IMR-90 (cell line): ENCODE data around the gene SERPINA4. TPM values are rescaled to one million over a fixed set of nuclear protein-coding genes. Genes with fewer than 3 reads are reported as not detected.

Experiments used
- ATAC-seq: fragments of 200-7000 bp; cut with Tn5 transposase; 2 replicates; pipeline ENCODE4 v1.9.1; 2020; ENCODE audit warnings: low read depth, mild to moderate bottlenecking, moderate library complexity
- BruUV-seq: library from RNA; stranded (reverse); fragments of 400-500 nt; replicated peaks from 2 replicates; lab custom pipeline; 2021; lab: Mats Ljungman, UMichigan
- CTCF ChIA-PET: fragments of 300-600 bp; formaldehyde crosslinking; extraction: SDS; loops from one replicate; lab custom pipeline; 2021; ENCODE audit warnings: antibody characterized with exemption; lab: Yijun Ruan, JAX
- POLR2A ChIA-PET: fragments of 300-600 bp; sonication (Branson Sonifier 250); formaldehyde crosslinking; loops from one replicate; lab custom pipeline; 2022; ENCODE audit warnings: antibody characterized with exemption; ENCODE audit not compliant: unreplicated experiment; lab: Charles Lee
- DNase-seq: peaks from one replicate; pipeline ENCODE4 v3.0.0; 2013
- H2AFZ ChIP-seq: replicated peaks from 2 replicates; pipeline ENCODE3; 2013; ENCODE audit warnings: low read length, mild to moderate bottlenecking; ENCODE audit not compliant: poor library complexity
- H2AK5ac ChIP-seq: 2 replicates; pipeline ENCODE4 v1.6.1; 2013; ENCODE audit warnings: low read depth, low read length, inconsistent platforms
- H2AK9ac ChIP-seq: replicated peaks from 2 replicates; pipeline ENCODE3; 2013; ENCODE audit warnings: mild to moderate bottlenecking, low read depth, low read length, moderate library complexity; ENCODE audit not compliant: poor library complexity
- H2BK120ac ChIP-seq: 2 replicates; pipeline ENCODE4 v1.6.1; 2013; ENCODE audit warnings: low read depth, low read length, inconsistent platforms
- H2BK15ac ChIP-seq: 3 replicates; pipeline ENCODE4 v1.6.1; 2013; ENCODE audit warnings: low read depth, low read length, inconsistent platforms
- H2BK20ac ChIP-seq: 2 replicates; pipeline ENCODE4 v1.6.1; 2013; ENCODE audit warnings: low read depth, mild to moderate bottlenecking, inconsistent platforms, low read length, moderate library complexity
- H2BK5ac ChIP-seq: 2 replicates; pipeline ENCODE4 v1.6.1; 2013; ENCODE audit warnings: mild to moderate bottlenecking, low read depth, low read length, inconsistent platforms; ENCODE audit not compliant: poor library complexity, severe bottlenecking
- H3K14ac ChIP-seq: replicated peaks from 2 replicates; pipeline ENCODE4 v1.6.1; 2013; ENCODE audit warnings: low read depth, low read length, inconsistent platforms
- H3K18ac ChIP-seq: 2 replicates; pipeline ENCODE4 v1.6.1; 2013; ENCODE audit warnings: low read depth, low read length, control low read depth
- H3K23ac ChIP-seq: 2 replicates; pipeline ENCODE4 v1.6.1; 2013; ENCODE audit warnings: low read depth, low read length, inconsistent platforms
- H3K27ac ChIP-seq: 2 replicates; pipeline ENCODE4 v1.5.1; 2013; ENCODE audit warnings: mild to moderate bottlenecking, control low read depth, low read length; ENCODE audit not compliant: insufficient read depth
- H3K27me3 ChIP-seq: 2 replicates; pipeline ENCODE4 v1.6.1; 2013; ENCODE audit warnings: low read length; ENCODE audit not compliant: control insufficient read depth, insufficient read depth
- H3K36me3 ChIP-seq: 2 replicates; pipeline ENCODE4 v1.6.1; 2013; ENCODE audit warnings: low read length, mixed read lengths; ENCODE audit not compliant: control insufficient read depth, insufficient read depth
- H3K4ac ChIP-seq: 2 replicates; pipeline ENCODE4 v1.6.1; 2013; ENCODE audit warnings: low read depth, low read length, inconsistent platforms
- H3K4me1 ChIP-seq: 2 replicates; pipeline ENCODE4 v1.6.1; 2013; ENCODE audit warnings: low read length, mixed read lengths; ENCODE audit not compliant: control insufficient read depth, insufficient read depth
- H3K4me2 ChIP-seq: 2 replicates; pipeline ENCODE4 v1.6.1; 2013; ENCODE audit warnings: low read depth, mild to moderate bottlenecking, control low read depth, low read length, moderate library complexity
- H3K4me3 ChIP-seq: 2 replicates; pipeline ENCODE4 v1.5.1; 2013; ENCODE audit warnings: low read depth, mild to moderate bottlenecking, control low read depth, low read length, moderate library complexity; ENCODE audit not compliant: insufficient read depth
- H3K56ac ChIP-seq: 2 replicates; pipeline ENCODE4 v1.6.1; 2013; ENCODE audit warnings: low read length, inconsistent platforms; ENCODE audit not compliant: insufficient read depth; ENCODE audit errors: extremely low read depth
- H3K79me1 ChIP-seq, 2 experiments: 2 replicates each; pipeline ENCODE4 v1.6.1; 2013; ENCODE audit warnings: low read length in 2 of 2, inconsistent platforms in 1 of 2, low read depth in 1 of 2
- H3K9ac ChIP-seq: 2 replicates; pipeline ENCODE4 v1.6.1; 2013; ENCODE audit warnings: low read depth, low read length, control low read depth
- H3K9me1 ChIP-seq: 2 replicates; pipeline ENCODE4 v1.6.1; 2013; ENCODE audit warnings: low read length, inconsistent platforms; ENCODE audit not compliant: insufficient read depth
- H3K9me3 ChIP-seq: 2 replicates; pipeline ENCODE4 v1.6.1; 2013; ENCODE audit warnings: low read length; ENCODE audit not compliant: control insufficient read depth, insufficient read depth
- H4K20me1 ChIP-seq: 2 replicates; pipeline ENCODE4 v1.6.1; 2013; ENCODE audit warnings: low read length, inconsistent platforms; ENCODE audit not compliant: insufficient read depth
- H4K5ac ChIP-seq: 2 replicates; pipeline ENCODE4 v1.6.1; 2013; ENCODE audit warnings: mild to moderate bottlenecking, low read depth, low read length, control low read depth
- H4K8ac ChIP-seq, 2 experiments: 2 replicates each; pipeline ENCODE4 v1.6.1; 2013; ENCODE audit warnings: low read depth in 2 of 2, low read length in 2 of 2, control low read depth in 1 of 2, inconsistent platforms in 1 of 2
- H4K91ac ChIP-seq: 2 replicates; pipeline ENCODE4 v1.6.1; 2013; ENCODE audit warnings: low read depth, low read length, inconsistent platforms; ENCODE audit not compliant: insufficient read depth
- BHLHE40 ChIP-seq: fragments of 150-350 bp; IDR thresholded peaks from 2 replicates; pipeline ENCODE4 v1.6.1; 2016; ENCODE audit warnings: mild to moderate bottlenecking, low read depth, low read length
- CEBPB ChIP-seq: IDR thresholded peaks from 2 replicates; pipeline ENCODE4 v1.6.1; 2012; ENCODE audit warnings: low read depth, low read length, improper control_type of control experiment
- CHD1 ChIP-seq: IDR thresholded peaks from 2 replicates; pipeline ENCODE4 v1.6.1; 2012; ENCODE audit warnings: low read depth, low read length, improper control_type of control experiment
- ELK1 ChIP-seq: fragments of 150-350 bp; IDR thresholded peaks from 2 replicates; pipeline ENCODE4 v1.6.1; 2016; ENCODE audit warnings: low read depth, mild to moderate bottlenecking, low read length, moderate library complexity, borderline replicate concordance
- FOS ChIP-seq: fragments of 150-350 bp; IDR thresholded peaks from 2 replicates; pipeline ENCODE4 v1.6.1; 2016; ENCODE audit warnings: low read depth, low read length
- MAFK ChIP-seq: IDR thresholded peaks from 2 replicates; pipeline ENCODE4 v1.6.1; 2012; ENCODE audit warnings: low read depth, low read length, improper control_type of control experiment
- MAZ ChIP-seq: IDR thresholded peaks from 2 replicates; pipeline ENCODE4 v1.6.1; 2012; ENCODE audit warnings: low read depth, mild to moderate bottlenecking, low read length, improper control_type of control experiment, moderate library complexity, borderline replicate concordance
- MXI1 ChIP-seq: IDR thresholded peaks from 2 replicates; pipeline ENCODE4 v1.6.1; 2012; ENCODE audit warnings: low read depth, mild to moderate bottlenecking, low read length, moderate library complexity, borderline replicate concordance
- NFE2L2 ChIP-seq: fragments of 150-350 bp; IDR thresholded peaks from 2 replicates; pipeline ENCODE4 v1.6.1; 2016; ENCODE audit warnings: low read depth, mild to moderate bottlenecking, low read length
- POLR2A ChIP-seq: IDR thresholded peaks from 2 replicates; pipeline ENCODE4 v1.6.1; 2012; ENCODE audit warnings: mild to moderate bottlenecking, low read depth, low read length
- RAD21 ChIP-seq: IDR thresholded peaks from 2 replicates; pipeline ENCODE4 v1.6.1; 2012; ENCODE audit warnings: low read length, improper control_type of control experiment
- RCOR1 ChIP-seq: IDR thresholded peaks from 2 replicates; pipeline ENCODE4 v1.6.1; 2012; ENCODE audit warnings: mild to moderate bottlenecking, low read length, improper control_type of control experiment; ENCODE audit not compliant: insufficient replicate concordance
- RFX5 ChIP-seq: IDR thresholded peaks from 2 replicates; pipeline ENCODE4 v1.8.0; 2012; ENCODE audit warnings: low read depth, mild to moderate bottlenecking, low read length, moderate library complexity
- SMC3 ChIP-seq: fragments of 150-350 bp; IDR thresholded peaks from 2 replicates; pipeline ENCODE4 v1.6.1; 2016; ENCODE audit warnings: low read depth, mild to moderate bottlenecking, antibody characterized with exemption, low read length, moderate library complexity
- WGBS, 2 experiments: methylation state at CpG; one replicate each; pipeline versions ENCODE4 v1.1.5 to v1.1.7; 2013; ENCODE audit warnings: missing lambda C conversion rate in 2 of 2; ENCODE audit not compliant: insufficient read length in 1 of 2; ENCODE audit errors: extremely low coverage in 2 of 2; 5-methylcytosine and 5-hydroxymethylcytosine counted together
- dilution Hi-C: fragments of 300-500 bp; cut with HindIII; formaldehyde crosslinking; loops from one replicate; pipeline ENCODE4 v1.14.3; 2018; ENCODE audit warnings: low sequenced_read_pairs; ENCODE audit not compliant: unreplicated experiment
- in situ Hi-C: fragments of 300-500 bp; cut with MboI; formaldehyde crosslinking; loops from 3 replicates; pipeline ENCODE4 v1.14.3; 2019; ENCODE audit warnings: low sequenced_read_pairs, inconsistent platforms, mixed read lengths
- intact Hi-C: fragments of 100-400 bp; cut with micrococcal nuclease; formaldehyde crosslinking; loops from 2 replicates; pipeline ENCODE4 v1.10.0; 2022
- polyA plus RNA-seq, 3 experiments: library from polyadenylated mRNA; depleted of rRNA; stranded (reverse); fragments of >200 nt; gene quantifications; 2 replicates each; pipeline ENCODE4 v1.2.3, GENCODE V29; 2012; ENCODE audit warnings: low replicate concordance in 1 of 3
- total RNA-seq: library from RNA; depleted of rRNA; stranded (reverse); fragments of >200 nt; gene quantifications from 2 replicates; pipeline ENCODE4 v1.2.3, GENCODE V29; 2012
- TF ChIP-seq, protein P1 (sequence below): fragments of 150-350 bp; IDR thresholded peaks from 2 replicates; pipeline ENCODE4 v1.6.1; 2017; ENCODE audit warnings: mild to moderate bottlenecking, antibody characterized with exemption, low read length, low read depth
- TF ChIP-seq, protein P2 (sequence below): conservative IDR thresholded peaks from 2 replicates; pipeline ENCODE4 v1.5.1; 2012; ENCODE audit warnings: mild to moderate bottlenecking, low read depth, low read length, improper control_type of control experiment

SERPINA4 gene
- total and polyA plus RNA-seq, 2 of the 4 experiments (the other 2 are of a cell fraction) = not detected

DNA sequence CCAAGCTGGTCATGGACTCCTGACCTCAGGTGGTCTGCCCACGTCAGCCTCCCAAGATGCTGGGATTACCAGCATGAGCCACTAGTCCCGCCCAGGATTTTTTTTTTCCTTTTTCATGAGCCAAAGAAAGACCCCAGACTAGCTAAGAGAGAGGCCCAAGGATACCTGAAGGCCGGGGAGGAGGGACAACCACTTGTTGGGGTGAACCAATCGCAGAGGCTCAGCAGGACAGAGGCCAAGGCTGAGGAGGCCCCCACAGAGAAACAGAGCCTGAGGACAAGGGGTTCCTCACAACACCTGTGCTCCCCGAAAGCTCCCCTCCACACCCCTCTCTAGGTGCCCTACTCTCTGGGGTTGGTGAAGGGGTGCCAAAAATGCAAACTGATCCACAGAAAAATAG, 49.9 kb downstream of the SERPINA4 start:
- Histone ChIP-seq H2BK15ac (no peak overlapping the region; the same call in 2 of the 3 replicates), H4K91ac (no peak overlapping the region), H4K20me1 (no peaks in the 10 kb centered on the region), H3K9me3 (no peaks in the 10 kb centered on the region; the same call in 1 of the 2 replicates), H2BK20ac (0 out of 2 replicates have a peak overlapping the region, but pooled peaks have one; percentile 7), H3K9ac (no peak overlapping the region), H3K9me1 (no peaks in the 10 kb centered on the region), H3K14ac (no peak overlapping the region), H4K5ac (no peak overlapping the region), H3K27ac (no peak overlapping the region), H2AFZ (no peak overlapping the region), H3K4me2 (no peak overlapping the region), H3K4ac (no peak overlapping the region), H2BK5ac (no peak overlapping the region), H3K18ac (no peak overlapping the region), H4K8ac (no peak overlapping the region), H3K23ac (no peak overlapping the region), H2AK5ac (no peak overlapping the region), H2BK120ac (0 out of 2 replicates have a peak overlapping the region, but pooled peaks have one; percentile 22), H3K56ac (no peak overlapping the region), H2AK9ac (no peak overlapping the region), H3K4me1 (peaks cover 14% of the 10 kb centered on the region), H3K27me3 (no peaks in the 10 kb centered on the region; the same call in 1 of the 2 replicates), H3K4me3 (no peak overlapping the region), H3K36me3 (no peaks in the 10 kb centered on the region), H3K79me1 (no peaks in the 10 kb centered on the region)
- ChIA-PET CTCF (interaction anchor here (0.7 kb wide), 2 partner anchors 9 to 79 kb away, joined by 5 read pairs; no protein-coding TSS in a partner anchor), POLR2A (no interaction called here)
- dilution Hi-C loops = no loop called here
- intact Hi-C loops = no loop called here
- no peak for ATAC-seq
- DNase-seq = no peak
- no TSS peak for BruUV-seq
- no CpG with 5 or more reads among the region's 5 CpGs for WGBS, 2 experiments
- TF ChIP-seq NFE2L2 = no peak
- no peak for TF ChIP-seq RCOR1
- no peak for TF ChIP-seq POLR2A
- TF ChIP-seq ELK1 = no peak
- no peak for TF ChIP-seq FOS
- TF ChIP-seq, protein P1, sequence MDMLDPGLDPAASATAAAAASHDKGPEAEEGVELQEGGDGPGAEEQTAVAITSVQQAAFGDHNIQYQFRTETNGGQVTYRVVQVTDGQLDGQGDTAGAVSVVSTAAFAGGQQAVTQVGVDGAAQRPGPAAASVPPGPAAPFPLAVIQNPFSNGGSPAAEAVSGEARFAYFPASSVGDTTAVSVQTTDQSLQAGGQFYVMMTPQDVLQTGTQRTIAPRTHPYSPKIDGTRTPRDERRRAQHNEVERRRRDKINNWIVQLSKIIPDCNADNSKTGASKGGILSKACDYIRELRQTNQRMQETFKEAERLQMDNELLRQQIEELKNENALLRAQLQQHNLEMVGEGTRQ = no peak
- no peak for TF ChIP-seq CEBPB
- no peak for TF ChIP-seq RAD21
- TF ChIP-seq CHD1 = no peak
- TF ChIP-seq SMC3 = no peak
- TF ChIP-seq MXI1 = no peak
- TF ChIP-seq, protein P2, sequence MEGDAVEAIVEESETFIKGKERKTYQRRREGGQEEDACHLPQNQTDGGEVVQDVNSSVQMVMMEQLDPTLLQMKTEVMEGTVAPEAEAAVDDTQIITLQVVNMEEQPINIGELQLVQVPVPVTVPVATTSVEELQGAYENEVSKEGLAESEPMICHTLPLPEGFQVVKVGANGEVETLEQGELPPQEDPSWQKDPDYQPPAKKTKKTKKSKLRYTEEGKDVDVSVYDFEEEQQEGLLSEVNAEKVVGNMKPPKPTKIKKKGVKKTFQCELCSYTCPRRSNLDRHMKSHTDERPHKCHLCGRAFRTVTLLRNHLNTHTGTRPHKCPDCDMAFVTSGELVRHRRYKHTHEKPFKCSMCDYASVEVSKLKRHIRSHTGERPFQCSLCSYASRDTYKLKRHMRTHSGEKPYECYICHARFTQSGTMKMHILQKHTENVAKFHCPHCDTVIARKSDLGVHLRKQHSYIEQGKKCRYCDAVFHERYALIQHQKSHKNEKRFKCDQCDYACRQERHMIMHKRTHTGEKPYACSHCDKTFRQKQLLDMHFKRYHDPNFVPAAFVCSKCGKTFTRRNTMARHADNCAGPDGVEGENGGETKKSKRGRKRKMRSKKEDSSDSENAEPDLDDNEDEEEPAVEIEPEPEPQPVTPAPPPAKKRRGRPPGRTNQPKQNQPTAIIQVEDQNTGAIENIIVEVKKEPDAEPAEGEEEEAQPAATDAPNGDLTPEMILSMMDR = no peak
- TF ChIP-seq MAZ = no peak
- TF ChIP-seq RFX5 = no peak
- no peak for TF ChIP-seq MAFK
- no peak for TF ChIP-seq BHLHE40
- in situ Hi-C loops = no loop called here
